ENCODE results near the gene MUC5B.

DNA sequence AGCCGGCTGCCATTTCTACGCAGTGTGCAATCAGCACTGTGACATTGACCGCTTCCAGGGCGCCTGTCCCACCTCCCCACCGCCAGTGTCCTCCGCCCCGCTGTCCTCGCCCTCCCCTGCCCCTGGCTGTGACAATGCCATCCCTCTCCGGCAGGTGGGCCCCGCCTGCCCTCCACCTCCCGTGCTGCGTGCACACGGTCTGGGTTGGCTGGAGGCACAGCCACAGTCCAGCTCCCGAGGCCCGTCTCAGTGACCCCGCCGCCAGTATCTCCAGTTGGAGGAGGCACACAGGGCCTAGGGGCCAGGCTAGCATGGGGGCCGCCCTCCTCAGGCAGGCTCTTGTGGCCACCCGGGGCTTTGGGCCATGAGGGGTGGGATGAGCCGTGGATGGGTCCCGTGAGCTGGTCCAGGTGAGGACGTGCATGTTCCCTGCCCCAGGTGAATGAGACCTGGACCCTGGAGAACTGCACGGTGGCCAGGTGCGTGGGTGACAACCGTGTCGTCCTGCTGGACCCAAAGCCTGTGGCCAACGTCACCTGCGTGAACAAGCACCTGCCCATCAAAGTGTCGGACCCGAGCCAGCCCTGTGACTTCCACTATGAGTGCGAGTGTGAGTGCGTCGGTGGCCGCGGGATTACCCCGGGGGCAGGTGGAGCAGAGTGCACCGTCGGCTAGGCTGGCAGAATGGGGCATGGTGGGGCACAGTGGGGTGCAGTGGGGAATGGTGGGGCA, 29.7 kb downstream of the MUC5B start:
- TF ChIP-seq TAF1 (IDR thresholded peaks at IDR 0.05; ENCODE audit: borderline replicate concordance, low read depth, low read length) (no peak), POLR2A (IDR thresholded peaks at IDR 0.05; ENCODE audit: low read depth, low read length) (no peak), POLR2AphosphoS5 (IDR thresholded peaks at IDR 0.05; ENCODE audit: low read depth, low read length) (no peak)
